ENCODE measurements around the gene ASB17. TPM values are rescaled to one million over a fixed set of nuclear protein-coding genes. Genes with fewer than 3 reads are reported as not detected.

ASB17 gene
- not detected in 2 replicates for total RNA-seq

GRCh38 chr1:75932304-75932703 lies at the start of gene ASB17:
TSS of gene ASB17 (minus strand) at chr1:75932404. CDS start at chr1:75932291, 113 bp downstream.
- POLR2A ChIA-PET, result no interaction called here
- Mint-ChIP-seq H3K9me3 (no peaks in the 10 kb centered on the region), H3K27ac (no peak within 1 kb of the TSS), H3K4me3 (no peak within 1 kb of the TSS), H3K4me1 (no peaks in the 10 kb centered on the region), H3K27me3 (peaks cover 6% of the 10 kb centered on the region), H3K36me3 (ENCODE audit: low read depth) (no peaks in the 10 kb centered on the region)
- CTCF ChIA-PET, result no interaction called here
- intact Hi-C loops (cut with micrococcal nuclease), result no loop called here
- ATAC-seq (ENCODE audit: low read depth), result no peak
- DNase-seq, result no peak
- TF ChIP-seq, protein P1, sequence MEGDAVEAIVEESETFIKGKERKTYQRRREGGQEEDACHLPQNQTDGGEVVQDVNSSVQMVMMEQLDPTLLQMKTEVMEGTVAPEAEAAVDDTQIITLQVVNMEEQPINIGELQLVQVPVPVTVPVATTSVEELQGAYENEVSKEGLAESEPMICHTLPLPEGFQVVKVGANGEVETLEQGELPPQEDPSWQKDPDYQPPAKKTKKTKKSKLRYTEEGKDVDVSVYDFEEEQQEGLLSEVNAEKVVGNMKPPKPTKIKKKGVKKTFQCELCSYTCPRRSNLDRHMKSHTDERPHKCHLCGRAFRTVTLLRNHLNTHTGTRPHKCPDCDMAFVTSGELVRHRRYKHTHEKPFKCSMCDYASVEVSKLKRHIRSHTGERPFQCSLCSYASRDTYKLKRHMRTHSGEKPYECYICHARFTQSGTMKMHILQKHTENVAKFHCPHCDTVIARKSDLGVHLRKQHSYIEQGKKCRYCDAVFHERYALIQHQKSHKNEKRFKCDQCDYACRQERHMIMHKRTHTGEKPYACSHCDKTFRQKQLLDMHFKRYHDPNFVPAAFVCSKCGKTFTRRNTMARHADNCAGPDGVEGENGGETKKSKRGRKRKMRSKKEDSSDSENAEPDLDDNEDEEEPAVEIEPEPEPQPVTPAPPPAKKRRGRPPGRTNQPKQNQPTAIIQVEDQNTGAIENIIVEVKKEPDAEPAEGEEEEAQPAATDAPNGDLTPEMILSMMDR (IDR thresholded peaks at IDR 0.05), result no peak

DNA sequence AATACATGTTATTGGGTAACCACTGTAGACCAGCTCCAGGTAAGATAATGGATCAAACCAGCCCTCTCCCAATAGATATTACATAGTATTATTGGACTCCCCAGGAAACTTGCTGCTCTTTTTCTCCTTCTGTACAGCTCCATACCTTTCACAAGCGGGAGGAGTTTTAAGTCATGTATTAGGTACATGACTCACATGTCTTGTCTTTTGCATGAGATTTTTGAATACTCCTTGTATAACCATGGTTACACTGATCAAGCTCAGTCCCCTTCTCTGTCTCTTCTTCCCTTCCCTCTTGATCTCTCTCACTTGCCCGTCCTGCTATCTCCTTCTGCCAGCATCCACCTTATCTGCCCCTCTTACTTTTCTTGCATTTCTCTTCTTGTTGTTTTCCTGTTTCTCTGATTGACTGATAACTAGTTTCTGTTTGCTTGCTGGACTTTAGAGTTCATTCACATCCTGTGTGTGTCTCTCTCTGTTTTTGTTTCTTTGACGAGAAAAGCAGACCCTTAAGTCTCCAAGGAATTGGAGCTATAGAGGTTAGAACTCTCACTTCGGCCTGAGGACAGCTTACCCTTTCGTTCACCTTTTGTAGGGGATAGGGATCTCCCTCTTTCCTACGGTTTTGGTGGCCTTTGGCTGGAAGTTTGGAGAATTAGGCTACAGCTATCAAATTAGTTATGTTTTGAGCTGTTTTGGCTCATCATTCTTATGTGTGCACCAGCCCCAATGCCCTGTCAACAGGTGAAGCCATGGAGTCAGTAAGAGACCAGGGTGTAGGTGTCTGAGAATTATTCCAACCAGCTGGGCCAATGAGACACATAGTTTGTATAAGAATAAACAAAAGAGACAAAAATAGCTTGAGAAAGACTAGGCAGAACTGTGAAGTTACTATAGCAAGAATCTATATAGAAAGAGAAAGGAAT lies 49.0 kb upstream of the ASB17 start:
- intact Hi-C loops (cut with micrococcal nuclease), result no loop called here
- ChIA-PET POLR2A (no interaction called here), CTCF (no interaction called here)
- Mint-ChIP-seq H3K4me1 (no peaks in the 10 kb centered on the region), H3K27ac (no peak overlapping the region), H3K4me3 (no peak overlapping the region), H3K36me3 (ENCODE audit: low read depth) (no peaks in the 10 kb centered on the region), H3K27me3 (peaks cover 5% of the 10 kb centered on the region), H3K9me3 (peaks cover 5% of the 10 kb centered on the region)
- DNase-seq (no peak), ATAC-seq (ENCODE audit: low read depth) (no peak)
- TF ChIP-seq, protein P1 (IDR thresholded peaks at IDR 0.05), result no peak

- intact Hi-C loops (cut with micrococcal nuclease), result no loop called here
- no peaks in the 10 kb centered on the region for H3K4me1 Mint-ChIP-seq
- ChIA-PET POLR2A (no interaction called here), CTCF (no interaction called here)
- TF ChIP-seq, protein P1 (IDR thresholded peaks at IDR 0.05), result no peak
- H3K27ac Mint-ChIP-seq, result no peak overlapping the region
- H3K9me3 Mint-ChIP-seq, result no peaks in the 10 kb centered on the region
- ATAC-seq (ENCODE audit: low read depth) (no peak), DNase-seq (no peak)
- no peak overlapping the region for H3K4me3 Mint-ChIP-seq
- H3K36me3 Mint-ChIP-seq (ENCODE audit: low read depth), result no peaks in the 10 kb centered on the region
- H3K27me3 Mint-ChIP-seq, result peaks cover 2% of the 10 kb centered on the region
Measured at GRCh38 chr1:75970631-75971030, 38.4 kb upstream of the ASB17 start.

GRCh38 chr1:75969550-75969949 lies 37.3 kb upstream of the ASB17 start:
- Mint-ChIP-seq H3K36me3 (ENCODE audit: low read depth) (no peaks in the 10 kb centered on the region), H3K27ac (no peak overlapping the region), H3K4me3 (no peak overlapping the region), H3K27me3 (peaks cover 2% of the 10 kb centered on the region), H3K4me1 (no peaks in the 10 kb centered on the region), H3K9me3 (no peaks in the 10 kb centered on the region)
- ChIA-PET CTCF (no interaction called here), POLR2A (no interaction called here)
- intact Hi-C loops (cut with micrococcal nuclease), result no loop called here
- TF ChIP-seq, protein P1 (IDR thresholded peaks at IDR 0.05), result no peak
- no peak for DNase-seq
- no peak for ATAC-seq (ENCODE audit: low read depth)

DNA sequence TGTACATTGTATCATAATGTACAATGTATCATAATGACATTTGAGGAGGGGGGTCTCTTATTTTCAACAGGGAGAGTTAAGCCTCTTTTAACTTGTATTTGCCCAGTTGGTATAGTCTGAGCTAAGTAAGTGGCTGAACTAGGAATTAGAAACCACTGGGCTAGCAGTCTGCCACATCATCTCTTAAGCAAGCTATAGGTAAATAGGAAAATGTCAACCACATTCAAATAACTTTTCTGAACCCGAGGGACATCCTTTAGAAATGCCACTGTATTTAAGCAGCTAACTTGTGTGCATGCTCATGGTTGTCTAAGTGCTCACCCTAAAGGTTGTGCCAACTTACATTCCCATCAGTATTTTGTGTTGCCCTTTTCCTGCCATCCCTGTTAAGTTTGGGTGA lies 35.5 kb upstream of the ASB17 start:
- TF ChIP-seq, protein P1 (IDR thresholded peaks at IDR 0.05), result no peak
- intact Hi-C loops (cut with micrococcal nuclease), result no loop called here
- DNase-seq, result no peak
- no peaks in the 10 kb centered on the region for H3K9me3 Mint-ChIP-seq
- ChIA-PET CTCF (no interaction called here), POLR2A (no interaction called here)
- H3K4me3 Mint-ChIP-seq, result no peak overlapping the region
- no peaks in the 10 kb centered on the region for H3K4me1 Mint-ChIP-seq
- H3K27ac Mint-ChIP-seq, result no peak overlapping the region
- ATAC-seq (ENCODE audit: low read depth), result no peak
- H3K27me3 Mint-ChIP-seq, result no peaks in the 10 kb centered on the region
- H3K36me3 Mint-ChIP-seq (ENCODE audit: low read depth), result no peaks in the 10 kb centered on the region

All from activated B cell treated with CpG ODN at 0.5 μM for 24 hours (primary cell).